K562 (cell line): ENCODE data around the gene ACSL6. TPM values are rescaled to one million over a fixed set of nuclear protein-coding genes. Genes with fewer than 3 reads are reported as not detected.
A peak's percentile ranks its signal among the peaks of the same experiment; 100 is the strongest.

Experiments
- AFF1 ChIP-seq, 2 experiments: fragments of 450-650 bp; IDR thresholded peaks; 2 replicates each; pipeline ENCODE4 v1.6.1; 2018; ENCODE audit warnings: mild to moderate bottlenecking in 2 of 2, low read depth in 1 of 2; ENCODE audit not compliant: partially characterized antibody in 2 of 2
- CBX3 ChIP-seq, 2 experiments: IDR thresholded peaks; 1 replicate in 1 of 2; 2 replicates in 1 of 2; pipeline ENCODE4 v1.6.1; 2012; ENCODE audit warnings: inconsistent platforms in 2 of 2, low read length in 2 of 2, borderline replicate concordance in 1 of 2, control low read depth in 1 of 2
- CTBP1 ChIP-seq: fragments of 450-650 bp; IDR thresholded peaks from 2 replicates; pipeline ENCODE4 v1.6.1; 2016; ENCODE audit warnings: borderline replicate concordance
- FOXJ3 ChIP-seq: sonication (generic); formaldehyde crosslinking; IDR thresholded peaks from 2 replicates; pipeline ENCODE4 v1.4.0; 2020; ENCODE audit warnings: mild to moderate bottlenecking, missing genetic modification reagents
- FOXM1 ChIP-seq, 2 experiments: fragments of 450-650 bp in 1 of 2; sonication (generic) in 1 of 2; formaldehyde crosslinking in 1 of 2; IDR thresholded peaks; 2 replicates each; pipeline versions ENCODE4 v1.6.1 to v1.9.0; 2017 to 2022; ENCODE audit warnings: low read depth in 2 of 2, mild to moderate bottlenecking in 2 of 2, missing genetic modification reagents in 1 of 2, moderate library complexity in 1 of 2
- HLTF ChIP-seq: fragments of 450-650 bp; IDR thresholded peaks from 2 replicates; pipeline ENCODE4 v1.6.1; 2016
- LARP7 ChIP-seq: fragments of 450-650 bp; IDR thresholded peaks from 2 replicates; pipeline ENCODE4 v1.6.1; 2016
- LCOR ChIP-seq: sonication (generic); formaldehyde crosslinking; IDR thresholded peaks from 2 replicates; pipeline ENCODE4 v1.8.0; 2022; ENCODE audit warnings: mild to moderate bottlenecking, missing genetic modification reagents
- MEIS2 ChIP-seq: fragments of 450-650 bp; IDR thresholded peaks from 2 replicates; pipeline ENCODE4 v1.6.1; 2014; ENCODE audit warnings: mild to moderate bottlenecking; ENCODE audit not compliant: partially characterized antibody
- MIER1 ChIP-seq: fragments of 450-650 bp; IDR thresholded peaks from 2 replicates; pipeline ENCODE4 v1.6.1; 2016; ENCODE audit warnings: antibody characterized with exemption, mild to moderate bottlenecking, low read depth
- PHB2 ChIP-seq: fragments of 450-650 bp; IDR thresholded peaks from 2 replicates; pipeline ENCODE4 v1.6.1; 2017; ENCODE audit warnings: low read depth
- RAD21 ChIP-seq, 2 experiments: fragments of 250-450 bp in 1 of 2; fragments of 450-650 bp in 1 of 2; sonication (Bioruptor Pico) in 1 of 2; formaldehyde crosslinking in 1 of 2; IDR thresholded peaks in 1 of 2; conservative IDR thresholded peaks in 1 of 2; 2 replicates each; pipeline versions ENCODE4 v1.4.0 to v1.8.0; 2020 to 2022; ENCODE audit warnings: mild to moderate bottlenecking in 2 of 2, moderate library complexity in 1 of 2
- RBM15 ChIP-seq: fragments of 200-400 bp; formaldehyde crosslinking; IDR thresholded peaks from 2 replicates; pipeline ENCODE4 v1.6.1; 2018; ENCODE audit warnings: mild to moderate bottlenecking, low read length, moderate library complexity; ENCODE audit not compliant: insufficient read depth
- RCOR1 ChIP-seq, 2 experiments: IDR thresholded peaks; 2 replicates each; pipeline ENCODE4 v1.6.1; 2012; ENCODE audit warnings: low read depth in 2 of 2, low read length in 2 of 2, borderline replicate concordance in 1 of 2, improper control_type of control experiment in 1 of 2
- SFPQ ChIP-seq: fragments of 200-400 bp; formaldehyde crosslinking; IDR thresholded peaks from 2 replicates; pipeline ENCODE4 v1.6.1; 2017; ENCODE audit warnings: mild to moderate bottlenecking, low read depth, low read length, moderate library complexity
- SMARCC2 ChIP-seq: fragments of 450-650 bp; IDR thresholded peaks from 2 replicates; pipeline ENCODE4 v1.6.1; 2017; ENCODE audit warnings: antibody characterized with exemption, moderate library complexity, mild to moderate bottlenecking, low read depth
- TAF7 ChIP-seq: fragments of 450-650 bp; IDR thresholded peaks from 2 replicates; pipeline ENCODE4 v1.6.1; 2016; ENCODE audit warnings: missing genetic modification characterization, missing compliant biosample characterization
- ZNF398 ChIP-seq: fragments of 250-450 bp; sonication (Bioruptor Pico); IDR thresholded peaks from 2 replicates; pipeline ENCODE4 v1.8.0; 2021; ENCODE audit warnings: moderate library complexity, mild to moderate bottlenecking, inconsistent platforms
- ZNF561 ChIP-seq: fragments of 450-650 bp; formaldehyde crosslinking; conservative IDR thresholded peaks from 2 replicates; pipeline ENCODE4 v1.4.0; 2020; ENCODE audit warnings: mild to moderate bottlenecking, moderate library complexity
- ZNF77 ChIP-seq: fragments of 250-450 bp; sonication (Bioruptor Pico); IDR thresholded peaks from 2 replicates; pipeline ENCODE4 v1.5.0; 2020
- polyA plus RNA-seq, 8 experiments: library from polyadenylated mRNA; depleted of rRNA in 4 of 8; stranded (reverse) in 5 of 8; unstranded in 3 of 8; fragments of >200 nt; fragmentation: Nextera tagmentation in 2 of 8; fragmentation: Illumina TruSeq in 1 of 8; extraction: Ambion mirVana in 2 of 8; extraction: Trizol in 1 of 8; gene quantifications; 2 replicates each; pipeline versions ENCODE4 v1.2.1 to v1.2.3, GENCODE V29; 2011 to 2014; ENCODE audit warnings: inconsistent platforms in 1 of 8, missing spikeins in 1 of 8
- total RNA-seq, 7 experiments: library from RNA; depleted of rRNA in 6 of 7; stranded (reverse); fragments of >200 nt in 6 of 7; fragmentation: Illumina TruSeq in 2 of 7; extraction: Trizol in 2 of 7; gene quantifications; 2 replicates each; pipeline versions ENCODE4 v1.2.1 to v1.2.3, GENCODE V29; 2011 to 2021; ENCODE audit warnings: low replicate concordance in 1 of 7

ACSL6 gene
- total and polyA plus RNA-seq, 9 of the 15 experiments (the other 6 are each of a cell fraction or from before 2014, with no cell fraction given), result 0.50 to 1.5 (median 0.69) TPM

DNA sequence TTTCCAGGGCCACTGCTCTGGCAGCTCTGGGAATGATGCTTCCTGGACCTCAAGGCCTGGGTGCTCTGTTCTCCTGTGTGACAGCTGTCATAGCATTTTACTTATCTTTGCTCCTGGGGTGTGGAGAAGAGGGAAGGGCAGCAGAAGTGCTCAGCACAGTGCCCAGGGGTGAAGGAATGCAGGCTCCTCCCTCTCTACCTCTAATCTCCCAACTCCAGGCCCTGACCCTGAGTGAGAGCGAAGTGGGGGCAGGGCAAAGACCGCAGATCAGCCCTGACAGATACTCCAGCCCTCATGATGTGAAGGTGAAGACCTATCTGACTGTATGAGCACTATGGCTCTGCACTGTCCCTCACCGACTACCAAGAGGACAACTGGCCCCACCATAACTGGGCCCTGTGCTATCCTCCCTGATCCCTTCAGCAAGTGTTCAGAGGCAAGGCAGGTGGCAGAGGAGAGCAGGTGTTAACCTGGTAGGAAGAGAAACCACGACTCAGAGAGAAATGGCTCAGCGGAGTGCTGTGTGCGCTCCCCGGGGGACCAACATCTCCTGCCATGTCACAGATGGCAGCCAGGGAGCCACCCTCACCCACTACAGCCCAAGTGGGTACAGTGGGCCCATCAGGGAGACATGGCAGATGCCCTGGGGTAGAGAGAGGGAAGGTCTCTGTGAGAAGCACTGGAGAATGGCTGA is 16.8 kb downstream of the ACSL6 start (continued):
- no peak for TF ChIP-seq FOXJ3 (CRISPR knock-in tag)
- TF ChIP-seq SMARCC2, result peak; percentile 80
- TF ChIP-seq PHB2, result peak; percentile 83
- TF ChIP-seq RBM15, result no peak
- TF ChIP-seq LARP7, result no peak
- peak; percentile 90 to 98; a peak in 3 of 4 replicates for TF ChIP-seq RCOR1 (IDR thresholded peaks at IDR 0.05; ENCODE audit: borderline replicate concordance in 1 of 2, low read depth in 2 of 2, low read length in 2 of 2)
- no peak for TF ChIP-seq SFPQ
- TF ChIP-seq ZNF398, result no peak
- TF ChIP-seq CTBP1, result peak; percentile 99
- TF ChIP-seq ZNF77 (CRISPR knock-in tag), result no peak
- TF ChIP-seq RAD21 (CRISPR knock-in tag; conservative IDR thresholded peaks at IDR 0.05 in 1 of 2, IDR thresholded peaks at IDR 0.05 in 1 of 2), result peak; percentile 10 to 41; a peak in 2 of 4 replicates
- TF ChIP-seq HLTF, result 0 out of 2 replicates have a peak, but pooled peaks have one; percentile 23
- peak in 1 of 2 experiments; percentile 36 for TF ChIP-seq AFF1 (IDR thresholded peaks at IDR 0.05; ENCODE audit: low read depth in 1 of 2, partially characterized antibody in 2 of 2)
- TF ChIP-seq CBX3 (IDR thresholded peaks at IDR 0.05; ENCODE audit: borderline replicate concordance in 1 of 2, low read length in 2 of 2), result peak in 1 of 2 experiments; percentile 87; a peak in 2 of 3 replicates
- TF ChIP-seq MEIS2, result peak; percentile 93
- peak; percentile 84 for TF ChIP-seq FOXM1 (IDR thresholded peaks at IDR 0.05; ENCODE audit: low read depth)
- TF ChIP-seq FOXM1 (CRISPR knock-in tag; IDR thresholded peaks at IDR 0.05; ENCODE audit: low read depth), result no peak
- no peak for TF ChIP-seq TAF7 (tag)
- TF ChIP-seq MIER1, result no peak
- TF ChIP-seq LCOR (CRISPR knock-in tag), result peak; percentile 66; the same call in 1 of the 2 replicates
- no peak for TF ChIP-seq ZNF561 (CRISPR knock-in tag)
